Neural crest cell (in vitro differentiated cells): ENCODE results near the gene ATG7. TPM values are rescaled to one million over a fixed set of nuclear protein-coding genes. Genes with fewer than 3 reads are reported as not detected.

ENCODE experiments used
- DNase-seq: peaks from one replicate; pipeline ENCODE4 v3.0.0; 2021; ENCODE audit warnings: low read depth, mixed read lengths, low spot score
- H3K27ac Mint-ChIP-seq: one replicate; pipeline ENCODE4 v1.8.0; 2021; ENCODE audit warnings: mild to moderate bottlenecking, mixed read lengths; ENCODE audit not compliant: unreplicated experiment
- H3K27me3 Mint-ChIP-seq: 2 replicates; pipeline ENCODE4 v1.8.0; 2021; ENCODE audit warnings: low read depth, mild to moderate bottlenecking, mixed read lengths
- H3K36me3 Mint-ChIP-seq: 2 replicates; pipeline ENCODE4 v1.8.0; 2021; ENCODE audit warnings: low read depth, mild to moderate bottlenecking, mixed read lengths
- H3K4me1 Mint-ChIP-seq: 2 replicates; pipeline ENCODE4 v1.8.0; 2021; ENCODE audit warnings: mixed read lengths
- H3K4me3 Mint-ChIP-seq: one replicate; pipeline ENCODE4 v1.8.0; 2021; ENCODE audit warnings: mild to moderate bottlenecking, mixed read lengths
- H3K9me3 Mint-ChIP-seq: 2 replicates; pipeline ENCODE4 v1.8.0; 2021; ENCODE audit warnings: mixed read lengths
- CTCF ChIP-seq: fragments of 200-600 bp; sonication (generic); conservative IDR thresholded peaks from 2 replicates; pipeline ENCODE4 v1.5.0; 2021; ENCODE audit warnings: antibody characterized with exemption, mild to moderate bottlenecking
- total RNA-seq: library from RNA; stranded (reverse); gene quantifications from 2 replicates; pipeline ENCODE4 v1.2.1, GENCODE V29; 2021

Gene ATG7
- total RNA-seq, 1 donor from 2014 or later, result 29.6 TPM

DNA sequence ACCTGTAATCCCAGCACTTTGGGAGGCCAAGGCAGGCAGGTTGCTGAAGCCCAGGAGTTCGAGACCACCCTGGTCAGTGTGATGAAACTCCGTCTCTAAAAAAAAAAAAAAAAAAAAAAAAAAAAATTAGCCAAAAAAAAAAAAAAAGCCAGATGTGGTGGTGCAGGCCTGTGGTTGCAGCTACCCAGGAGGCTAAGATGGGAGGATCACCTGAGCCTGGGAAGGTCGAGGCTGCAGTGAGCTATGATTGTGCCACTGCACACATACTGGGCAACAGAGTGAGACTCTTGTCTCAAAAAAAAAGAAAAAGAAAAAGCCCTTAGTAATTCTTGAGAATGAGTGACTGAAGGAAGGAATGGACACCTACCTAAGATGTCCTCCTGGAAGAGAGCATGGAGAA is 266.4 kb downstream of the ATG7 start:
- no peak for TF ChIP-seq CTCF
- Mint-ChIP-seq H3K27me3 (no peaks in the 10 kb centered on the region), H3K27ac (no peak overlapping the region), H3K9me3 (no peaks in the 10 kb centered on the region), H3K36me3 (no peaks in the 10 kb centered on the region), H3K4me1 (peaks cover under 1% of the 10 kb centered on the region), H3K4me3 (no peak overlapping the region)
- DNase-seq, result no peak

- no peak for DNase-seq
- no peaks in the 10 kb centered on the region for H3K36me3 Mint-ChIP-seq
- H3K4me1 Mint-ChIP-seq, result no peaks in the 10 kb centered on the region
- TF ChIP-seq CTCF, result no peak
- no peak overlapping the region for H3K4me3 Mint-ChIP-seq
- no peaks in the 10 kb centered on the region for H3K9me3 Mint-ChIP-seq
- no peak overlapping the region for H3K27ac Mint-ChIP-seq
- no peaks in the 10 kb centered on the region for H3K27me3 Mint-ChIP-seq
Measured at GRCh38 chr3:11539218-11539617, 267.0 kb downstream of the ATG7 start.

DNA sequence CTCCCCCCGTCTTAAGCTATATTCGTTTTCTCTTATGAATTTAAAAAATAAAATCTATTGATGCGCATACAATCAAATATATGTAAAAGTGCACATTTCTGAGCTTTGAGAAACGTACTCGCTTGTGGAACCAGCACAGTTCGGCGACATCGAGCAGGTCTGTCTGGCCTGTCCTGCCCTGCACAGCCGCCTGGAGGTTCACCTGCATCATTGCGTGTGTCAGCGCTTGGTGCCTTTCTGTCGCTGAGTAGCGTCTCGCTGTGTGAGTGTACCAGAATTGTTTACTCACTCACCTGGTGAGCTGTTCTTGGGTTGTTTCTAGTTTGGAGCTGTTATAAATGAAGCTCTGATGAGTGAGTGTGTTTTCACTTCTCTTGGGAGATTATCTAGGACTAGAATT is 267.5 kb downstream of the ATG7 start:
- TF ChIP-seq CTCF, result no peak
- DNase-seq, result no peak
- no peaks in the 10 kb centered on the region for H3K9me3 Mint-ChIP-seq
- H3K36me3 Mint-ChIP-seq, result no peaks in the 10 kb centered on the region
- H3K4me1 Mint-ChIP-seq, result peaks cover 1% of the 10 kb centered on the region
- no peak overlapping the region for H3K4me3 Mint-ChIP-seq
- no peaks in the 10 kb centered on the region for H3K27me3 Mint-ChIP-seq
- no peak overlapping the region for H3K27ac Mint-ChIP-seq

- no peak for TF ChIP-seq CTCF
- no peak for DNase-seq
- no peaks in the 10 kb centered on the region for H3K36me3 Mint-ChIP-seq
- no peaks in the 10 kb centered on the region for H3K9me3 Mint-ChIP-seq
- H3K4me1 Mint-ChIP-seq, result peaks cover 4% of the 10 kb centered on the region
- H3K27ac Mint-ChIP-seq, result no peak overlapping the region
- no peaks in the 10 kb centered on the region for H3K27me3 Mint-ChIP-seq
- no peak overlapping the region for H3K4me3 Mint-ChIP-seq
Measured at GRCh38 chr3:11541321-11542303, 269.4 kb downstream of the ATG7 start.

DNA sequence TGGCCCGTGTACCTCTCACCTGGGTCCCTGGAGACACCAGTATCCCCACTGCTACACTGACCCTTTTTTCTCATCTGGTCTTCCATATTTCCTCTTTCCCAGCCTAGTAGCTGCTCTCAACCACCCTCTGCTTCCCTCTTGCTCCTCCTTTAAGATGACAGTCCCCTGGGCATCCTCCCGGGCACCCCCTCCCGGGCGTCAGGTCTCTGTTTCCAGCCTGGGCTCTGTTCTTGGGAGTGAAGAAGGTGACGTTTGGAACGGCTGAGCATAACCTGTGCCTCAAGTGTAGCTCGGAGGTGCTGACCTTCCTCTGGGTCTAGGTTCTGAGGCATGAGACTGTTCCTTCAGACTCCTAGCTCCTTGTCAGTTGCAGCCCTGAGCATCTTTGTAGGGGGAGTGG is 270.4 kb downstream of the ATG7 start:
- Mint-ChIP-seq H3K9me3 (no peaks in the 10 kb centered on the region), H3K4me1 (peaks cover 11% of the 10 kb centered on the region), H3K27me3 (no peaks in the 10 kb centered on the region), H3K27ac (no peak overlapping the region), H3K36me3 (peaks cover 7% of the 10 kb centered on the region), H3K4me3 (no peak overlapping the region)
- TF ChIP-seq CTCF, result no peak
- no peak for DNase-seq
